CD4-positive, alpha-beta T cell (primary cell): Measurements from ENCODE around the gene MLLT10. TPM values are rescaled to one million over a fixed set of nuclear protein-coding genes. Genes with fewer than 3 reads are reported as not detected.

ENCODE experiments used
- ATAC-seq: fragments of 200-7000 bp; cut with Tn5 transposase; one replicate; pipeline ENCODE4 v1.10.0; 2022; ENCODE audit warnings: mild to moderate bottlenecking; ENCODE audit not compliant: poor library complexity
- CTCF ChIA-PET: fragments of 350-600 bp; sonication (Branson Sonifier 250); formaldehyde crosslinking; loops from one replicate; lab custom pipeline; 2021; ENCODE audit warnings: antibody characterized with exemption, inconsistent platforms; lab: Charles Lee
- POLR2A ChIA-PET: fragments of 350-600 bp; sonication (Branson Sonifier 250); formaldehyde crosslinking; loops from one replicate; lab custom pipeline; 2021; ENCODE audit warnings: antibody characterized with exemption, inconsistent platforms; lab: Charles Lee
- DNase-seq, 14 experiments: peaks; one replicate each; pipeline ENCODE4 v3.0.0-alpha.2; 2013 to 2020; ENCODE audit warnings: mixed read lengths in 2 of 14
- H3K27ac ChIP-seq, 2 donors: one replicate each; pipeline versions ENCODE4 v1.5.1 to v1.7.0; 2013; ENCODE audit warnings: low read length in 2 of 2, low read depth in 1 of 2, mild to moderate bottlenecking in 1 of 2
- H3K27me3 ChIP-seq, 2 experiments: 1 replicate in 1 of 2; 2 replicates in 1 of 2; pipeline versions ENCODE4 v1.6.1 to v1.7.0; 2013; ENCODE audit warnings: low read length in 2 of 2, control low read depth in 1 of 2, mild to moderate bottlenecking in 1 of 2, moderate library complexity in 1 of 2; ENCODE audit not compliant: insufficient read depth in 2 of 2, control insufficient read depth in 1 of 2
- H3K36me3 ChIP-seq: one replicate; pipeline ENCODE4 v1.6.1; 2013; ENCODE audit warnings: low read length, control low read depth; ENCODE audit not compliant: insufficient read depth
- H3K4me1 ChIP-seq: one replicate; pipeline ENCODE4 v1.6.1; 2013; ENCODE audit warnings: low read length, control low read depth; ENCODE audit not compliant: insufficient read depth
- H3K4me3 ChIP-seq: one replicate; pipeline ENCODE4 v1.5.1; 2013; ENCODE audit warnings: mild to moderate bottlenecking, low read length, moderate library complexity
- H3K9me3 ChIP-seq, 2 experiments: 1 replicate in 1 of 2; 2 replicates in 1 of 2; pipeline versions ENCODE4 v1.6.1 to v1.7.0; 2013; ENCODE audit warnings: low read length in 2 of 2, mild to moderate bottlenecking in 2 of 2, control low read depth in 1 of 2, moderate library complexity in 1 of 2; ENCODE audit not compliant: control insufficient read depth in 1 of 2, insufficient read depth in 1 of 2
- H3K27ac Mint-ChIP-seq: one replicate; pipeline ENCODE4 v1.8.0; 2020; ENCODE audit warnings: mixed read lengths
- H3K27me3 Mint-ChIP-seq: one replicate; pipeline ENCODE4 v1.8.0; 2021; ENCODE audit warnings: mixed read lengths
- H3K36me3 Mint-ChIP-seq: one replicate; pipeline ENCODE4 v1.8.0; 2021; ENCODE audit warnings: low read depth, mixed read lengths
- H3K4me1 Mint-ChIP-seq: one replicate; pipeline ENCODE4 v1.8.0; 2021; ENCODE audit warnings: low read depth, mixed read lengths
- H3K4me3 Mint-ChIP-seq: one replicate; pipeline ENCODE4 v1.8.0; 2020; ENCODE audit warnings: mild to moderate bottlenecking, mixed read lengths
- H3K9me3 Mint-ChIP-seq: one replicate; pipeline ENCODE4 v1.8.0; 2020; ENCODE audit warnings: mixed read lengths
- CTCF ChIP-seq: fragments of 200-600 bp; IDR thresholded peaks from one replicate; pipeline ENCODE4 v1.8.0; 2022; ENCODE audit warnings: antibody characterized with exemption, mild to moderate bottlenecking
- intact Hi-C, 2 experiments: fragments of 100-400 bp; cut with DNase I in 1 of 2; cut with micrococcal nuclease in 1 of 2; formaldehyde crosslinking; loops; one replicate each; pipeline versions ENCODE4 v1.15.1 to v1.9.0; 2023 to 2025; cut with DNase I, micrococcal nuclease
- total RNA-seq, 174 experiments: library from RNA in 2 of 174; stranded (reverse) in 2 of 174; gene quantifications; one replicate each; pipeline ENCODE4 v1.2.3 and lab custom pipeline; 2021 to 2026

MLLT10 gene
- total RNA-seq, 2 experiments from 2014 or later, result 46.0 to 64.1 TPM

- H3K4me3 Mint-ChIP-seq, result no peak overlapping the region
- CTCF ChIA-PET, result no interaction called here
- Histone ChIP-seq H3K27ac (no peak overlapping the region), H3K27me3 (no peaks in the 10 kb centered on the region), H3K4me3 (no peak overlapping the region), H3K36me3 (peaks cover 23% of the 10 kb centered on the region), H3K9me3 (no peaks in the 10 kb centered on the region), H3K4me1 (no peaks in the 10 kb centered on the region)
- H3K9me3 Mint-ChIP-seq, result no peaks in the 10 kb centered on the region
- ATAC-seq, result no peak
- no peak for DNase-seq
- no peak overlapping the region for H3K27ac Mint-ChIP-seq
- POLR2A ChIA-PET, result no interaction called here
- intact Hi-C loops, result no loop called here
- no peaks in the 10 kb centered on the region for H3K4me1 Mint-ChIP-seq
- H3K27me3 Mint-ChIP-seq, result no peaks in the 10 kb centered on the region
- H3K36me3 Mint-ChIP-seq, result peaks cover 11% of the 10 kb centered on the region
- no peak for TF ChIP-seq CTCF
These were observed 220.5 kb downstream of the MLLT10 start for GRCh38 chr10:21754410-21755011.

DNA sequence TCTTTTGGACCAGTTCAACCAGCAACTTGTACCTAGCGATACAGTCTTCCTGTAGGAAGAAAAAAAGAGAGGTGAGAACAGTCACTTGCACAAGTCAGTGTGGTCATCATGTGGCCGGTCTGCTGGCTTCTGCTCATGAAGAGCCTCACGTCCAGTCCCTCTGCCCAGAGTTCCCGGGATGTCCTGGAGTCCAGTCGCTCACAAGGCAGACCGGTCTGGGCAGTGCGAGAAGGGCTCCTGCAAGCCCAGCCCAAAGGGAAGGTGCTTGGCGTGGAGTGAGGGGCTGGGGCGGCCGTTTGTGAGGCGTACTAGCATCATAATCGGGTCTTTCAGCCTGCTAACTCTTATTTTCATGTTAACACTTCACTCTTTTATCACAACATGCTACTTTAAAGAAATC is 222.7 kb downstream of the MLLT10 start:
- H3K4me1 ChIP-seq, result no peaks in the 10 kb centered on the region
- H3K27ac ChIP-seq, result no peak overlapping the region
- Mint-ChIP-seq H3K9me3 (no peaks in the 10 kb centered on the region), H3K36me3 (peaks cover 11% of the 10 kb centered on the region), H3K4me3 (no peak overlapping the region), H3K27ac (no peak overlapping the region), H3K27me3 (no peaks in the 10 kb centered on the region), H3K4me1 (no peaks in the 10 kb centered on the region)
- intact Hi-C loops, result no loop called here
- ATAC-seq (no peak), DNase-seq (no peak)
- peaks cover 33% of the 10 kb centered on the region for H3K36me3 ChIP-seq
- TF ChIP-seq CTCF, result no peak
- CTCF ChIA-PET, result no interaction called here
- no peak overlapping the region for H3K4me3 ChIP-seq
- no peaks in the 10 kb centered on the region for H3K9me3 ChIP-seq
- no peaks in the 10 kb centered on the region for H3K27me3 ChIP-seq
- POLR2A ChIA-PET, result no interaction called here

- H3K36me3 Mint-ChIP-seq, result peaks cover 11% of the 10 kb centered on the region
- H3K27ac Mint-ChIP-seq, result no peak overlapping the region
- TF ChIP-seq CTCF, result no peak
- DNase-seq (no peak), ATAC-seq (no peak)
- peaks cover 33% of the 10 kb centered on the region for H3K36me3 ChIP-seq
- H3K27ac ChIP-seq, result no peak overlapping the region
- no peaks in the 10 kb centered on the region for H3K4me1 ChIP-seq
- no peaks in the 10 kb centered on the region for H3K4me1 Mint-ChIP-seq
- intact Hi-C loops, result no loop called here
- POLR2A ChIA-PET, result no interaction called here
- no peaks in the 10 kb centered on the region for H3K27me3 Mint-ChIP-seq
- CTCF ChIA-PET, result no interaction called here
- H3K9me3 Mint-ChIP-seq, result no peaks in the 10 kb centered on the region
- no peak overlapping the region for H3K4me3 Mint-ChIP-seq
- H3K9me3 ChIP-seq, result no peaks in the 10 kb centered on the region
- no peak overlapping the region for H3K4me3 ChIP-seq
- H3K27me3 ChIP-seq, result no peaks in the 10 kb centered on the region
These were observed 223.3 kb downstream of the MLLT10 start for GRCh38 chr10:21757185-21757901.
